Liver (tissue), 9 donors: ENCODE measurements around the gene DAB1. TPM values are rescaled to one million over a fixed set of nuclear protein-coding genes. Genes with fewer than 3 reads are reported as not detected.

Source experiments
- DNase-seq: peaks from one replicate; pipeline ENCODE4 v3.0.0-alpha.2; 2017; ENCODE audit warnings: low spot score
- H3K27ac ChIP-seq, 2 donors: one replicate each; pipeline ENCODE4 v1.7.0; 2013; ENCODE audit warnings: inconsistent platforms in 2 of 2, low read length in 2 of 2, control low read depth in 1 of 2, low read depth in 1 of 2, mild to moderate bottlenecking in 1 of 2
- H3K27me3 ChIP-seq, 4 donors: one replicate each; pipeline versions ENCODE4 v1.6.1 to v1.7.0; 2013; ENCODE audit warnings: low read length in 3 of 4, inconsistent platforms in 1 of 4, mild to moderate bottlenecking in 1 of 4, moderate library complexity in 1 of 4; ENCODE audit not compliant: control insufficient read depth in 4 of 4, insufficient read depth in 4 of 4
- H3K36me3 ChIP-seq, 4 donors: one replicate each; pipeline versions ENCODE4 v1.6.1 to v1.7.0; 2013; ENCODE audit warnings: low read length in 3 of 4, mild to moderate bottlenecking in 3 of 4, low read depth in 1 of 4, moderate library complexity in 1 of 4; ENCODE audit not compliant: control insufficient read depth in 4 of 4, insufficient read depth in 3 of 4
- H3K4me1 ChIP-seq, 4 donors: one replicate each; pipeline versions ENCODE4 v1.6.1 to v1.7.0; 2013; ENCODE audit warnings: low read length in 3 of 4, mild to moderate bottlenecking in 3 of 4, moderate library complexity in 1 of 4; ENCODE audit not compliant: control insufficient read depth in 4 of 4, insufficient read depth in 4 of 4
- H3K4me3 ChIP-seq, 3 donors: one replicate each; pipeline versions ENCODE4 v1.6.1 to v1.7.0; 2013; ENCODE audit warnings: low read length in 3 of 3, control low read depth in 1 of 3, low read depth in 1 of 3, mild to moderate bottlenecking in 1 of 3
- H3K9ac ChIP-seq, 2 donors: one replicate each; pipeline ENCODE4 v1.7.0; 2013; ENCODE audit warnings: low read length in 2 of 2, mild to moderate bottlenecking in 2 of 2, moderate library complexity in 2 of 2, control low read depth in 1 of 2, low read depth in 1 of 2
- H3K9me3 ChIP-seq, 4 donors: one replicate each; pipeline versions ENCODE4 v1.6.1 to v1.7.0; 2013; ENCODE audit warnings: low read length in 3 of 4; ENCODE audit not compliant: control insufficient read depth in 4 of 4
- ATF3 ChIP-seq: IDR thresholded peaks from 2 replicates; pipeline ENCODE4 v1.6.1; 2016; ENCODE audit warnings: antibody characterized with exemption
- CTCF ChIP-seq: fragments of 150-350 bp; IDR thresholded peaks from 2 replicates; pipeline ENCODE4 v1.5.1; 2017; ENCODE audit warnings: improper control_type of control experiment, low read depth, low read length; ENCODE audit not compliant: missing input control
- EGR1 ChIP-seq, 2 donors: IDR thresholded peaks; 2 replicates each; pipeline ENCODE4 v1.6.1; 2016 to 2018; ENCODE audit warnings: antibody characterized with exemption in 2 of 2, low read depth in 2 of 2
- FOXA1 ChIP-seq: IDR thresholded peaks from 2 replicates; pipeline ENCODE4 v1.6.1; 2016; ENCODE audit warnings: antibody characterized with exemption
- FOXA2 ChIP-seq: IDR thresholded peaks from 2 replicates; pipeline ENCODE4 v1.6.1; 2016; ENCODE audit warnings: antibody characterized with exemption
- GABPA ChIP-seq, 2 donors: IDR thresholded peaks in 1 of 2; conservative IDR thresholded peaks in 1 of 2; 2 replicates each; pipeline ENCODE4 v1.6.1; 2016; ENCODE audit warnings: antibody characterized with exemption in 2 of 2, mild to moderate bottlenecking in 1 of 2, moderate library complexity in 1 of 2
- HNF4A ChIP-seq, 2 donors: conservative IDR thresholded peaks; 2 replicates each; pipeline ENCODE4 v1.6.1; 2016; ENCODE audit warnings: antibody characterized with exemption in 2 of 2, mild to moderate bottlenecking in 2 of 2
- HNF4G ChIP-seq: IDR thresholded peaks from 2 replicates; pipeline ENCODE4 v1.6.1; 2016; ENCODE audit warnings: antibody characterized with exemption
- JUND ChIP-seq, 2 donors: IDR thresholded peaks; 2 replicates each; pipeline ENCODE4 v1.6.1; 2016; ENCODE audit warnings: antibody characterized with exemption in 2 of 2
- MAX ChIP-seq: IDR thresholded peaks from 2 replicates; pipeline ENCODE4 v1.6.1; 2016; ENCODE audit warnings: antibody characterized with exemption
- RAD21 ChIP-seq, 2 donors: IDR thresholded peaks; 2 replicates each; pipeline ENCODE4 v1.6.1; 2016; ENCODE audit warnings: antibody characterized with exemption in 2 of 2, mild to moderate bottlenecking in 2 of 2
- RXRA ChIP-seq, 2 donors: IDR thresholded peaks; 2 replicates each; pipeline ENCODE4 v1.6.1; 2017 to 2018; ENCODE audit warnings: antibody characterized with exemption in 2 of 2, mild to moderate bottlenecking in 1 of 2
- SP1 ChIP-seq: IDR thresholded peaks from 2 replicates; pipeline ENCODE4 v1.6.1; 2018; ENCODE audit warnings: antibody characterized with exemption, mild to moderate bottlenecking
- TAF1 ChIP-seq: conservative IDR thresholded peaks from 2 replicates; pipeline ENCODE4 v1.6.1; 2016; ENCODE audit warnings: antibody characterized with exemption, mild to moderate bottlenecking
- YY1 ChIP-seq: IDR thresholded peaks from 2 replicates; pipeline ENCODE4 v1.6.1; 2016; ENCODE audit warnings: antibody characterized with exemption, mild to moderate bottlenecking
- ZBTB33 ChIP-seq: IDR thresholded peaks from 2 replicates; pipeline ENCODE4 v1.6.1; 2016; ENCODE audit warnings: antibody characterized with exemption
- WGBS: extraction: QIAGEN DNeasy Blood & Tissue Kit; methylation state at CpG from one replicate; pipeline ENCODE4 v1.1.7; 2013; 5-methylcytosine and 5-hydroxymethylcytosine counted together
- polyA plus RNA-seq, 2 donors: library from polyadenylated mRNA; stranded (reverse) in 1 of 2; unstranded in 1 of 2; fragments of 200-250 nt in 1 of 2; fragments of >200 nt in 1 of 2; fragmentation: Nextera tagmentation in 1 of 2; extraction: Ambion mirVana in 1 of 2; gene quantifications; one replicate each; pipeline versions ENCODE4 v1.2.1 to v1.2.3, GENCODE V29; 2013 to 2015
- total RNA-seq, 2 donors: library from RNA; depleted of rRNA; stranded (reverse); fragments of >200 nt; gene quantifications; one replicate each; pipeline ENCODE4 v1.2.3, GENCODE V29; 2014
- donor health status: healthy.
- donor health status: healthy.
- donor health status: healthy.
- donor health status: healthy.
- donor health status: healthy.

The DAB1 gene
- total and polyA plus RNA-seq, 4 donors = 0.54 to 1.7 (median 1.2) TPM

- WGBS = 19% methylated on average over 15 of the region's 15 CpGs
Observed at GRCh38 chr1:56967900-56968832, 455.7 kb downstream of the DAB1 start.

GRCh38 chr1:56967355-56967754 lies 456.5 kb downstream of the DAB1 start:
- WGBS = 30% methylated on average over 3 of the region's 3 CpGs
- no peak for DNase-seq
- peaks cover 2 to 39% (median 4%) of the 10 kb centered on the region in 4 donors for H3K4me1 ChIP-seq
- no peaks in the 10 kb centered on the region for H3K27me3 ChIP-seq
- H3K4me3 ChIP-seq = peak overlapping the region; percentile 37 to 49 (median 41)
- peak overlapping the region; percentile 91 to 93 for H3K27ac ChIP-seq
- no peaks in the 10 kb centered on the region for H3K9me3 ChIP-seq
- no peaks in the 10 kb centered on the region for H3K36me3 ChIP-seq
- H3K9ac ChIP-seq = peak overlapping the region in 1 of 2 donors; percentile 75
- TF ChIP-seq HNF4A (conservative IDR thresholded peaks at IDR 0.05) (peak; percentile 84 to 88), HNF4G (peak; percentile 62), TAF1 (peak; percentile 77), ZBTB33 (no peak), YY1 (peak; percentile 92), SP1 (peak; percentile 65), FOXA2 (peak; percentile 32), JUND (IDR thresholded peaks at IDR 0.05) (no peak), MAX (peak; percentile 81)

More at GRCh38 chr1:56967900-56968832, 455.7 kb downstream of the DAB1 start:
- Histone ChIP-seq H3K4me3 (peak overlapping the region; percentile 37 to 49 (median 41)), H3K4me1 (peaks cover 0 to 31% (median under 1%) of the 10 kb centered on the region in 4 donors), H3K9ac (peak overlapping the region; percentile 72 to 75), H3K27me3 (no peaks in the 10 kb centered on the region), H3K36me3 (no peaks in the 10 kb centered on the region), H3K9me3 (no peaks in the 10 kb centered on the region), H3K27ac (peak overlapping the region; percentile 91 to 93)
- DNase-seq = peak; percentile 54
- TF ChIP-seq HNF4G (no peak), JUND (IDR thresholded peaks at IDR 0.05) (peak in 1 of 2 donors; percentile 11), CTCF (peak; percentile 83), GABPA (IDR thresholded peaks at IDR 0.05 in 1 of 2, conservative IDR thresholded peaks at IDR 0.05 in 1 of 2) (no peak), HNF4A (conservative IDR thresholded peaks at IDR 0.05) (peak; percentile 48 to 66), ZBTB33 (no peak), SP1 (peak; percentile 27), RXRA (IDR thresholded peaks at IDR 0.05) (peak; percentile 45 to 60), FOXA1 (peak; percentile 88), ATF3 (peak; percentile 20), FOXA2 (peak; percentile 94), EGR1 (IDR thresholded peaks at IDR 0.05; ENCODE audit: low read depth in 2 of 2) (no peak), YY1 (peak; percentile 89), TAF1 (peak; percentile 6), RAD21 (IDR thresholded peaks at IDR 0.05) (peak; percentile 82 to 84)
